Measurements from ENCODE around the gene FANCG. TPM values are rescaled to one million over a fixed set of nuclear protein-coding genes. Genes with fewer than 3 reads are reported as not detected.

Gene FANCG
- 10 to 100 TPM; 19.4 to 38.0 (median 25.9) TPM for polyA plus RNA-seq (ENCODE audit: insufficient read length in 10 of 10)
- long read RNA-seq, donor 1, partial matches to known transcripts = 0 of 1 reads
- long read RNA-seq, donor 1, other reads (novel, unspliced or antisense) = 0 of 1 reads
- long read RNA-seq, donor 2, partial matches to known transcripts = 0 of 1 reads
- long read RNA-seq, donor 2, other reads (novel, unspliced or antisense) = 0 of 1 reads
- long read RNA-seq, donor 3 = 0 reads
- long read RNA-seq, donor 4 = 0 reads
- long read RNA-seq, donor 5 = 0 reads
- long read RNA-seq, donor 6, partial matches to known transcripts = 0 of 1 reads
- long read RNA-seq, donor 6, other reads (novel, unspliced or antisense) = 0 of 1 reads
- long read RNA-seq, donor 7, partial matches to known transcripts = 0 of 1 reads
- long read RNA-seq, donor 7, other reads (novel, unspliced or antisense) = 0 of 1 reads
- long read RNA-seq, donor 8, partial matches to known transcripts = 0 of 1 reads
- long read RNA-seq, donor 8, other reads (novel, unspliced or antisense) = 0 of 1 reads
- long read RNA-seq, donor 9 = 0 reads

DNA sequence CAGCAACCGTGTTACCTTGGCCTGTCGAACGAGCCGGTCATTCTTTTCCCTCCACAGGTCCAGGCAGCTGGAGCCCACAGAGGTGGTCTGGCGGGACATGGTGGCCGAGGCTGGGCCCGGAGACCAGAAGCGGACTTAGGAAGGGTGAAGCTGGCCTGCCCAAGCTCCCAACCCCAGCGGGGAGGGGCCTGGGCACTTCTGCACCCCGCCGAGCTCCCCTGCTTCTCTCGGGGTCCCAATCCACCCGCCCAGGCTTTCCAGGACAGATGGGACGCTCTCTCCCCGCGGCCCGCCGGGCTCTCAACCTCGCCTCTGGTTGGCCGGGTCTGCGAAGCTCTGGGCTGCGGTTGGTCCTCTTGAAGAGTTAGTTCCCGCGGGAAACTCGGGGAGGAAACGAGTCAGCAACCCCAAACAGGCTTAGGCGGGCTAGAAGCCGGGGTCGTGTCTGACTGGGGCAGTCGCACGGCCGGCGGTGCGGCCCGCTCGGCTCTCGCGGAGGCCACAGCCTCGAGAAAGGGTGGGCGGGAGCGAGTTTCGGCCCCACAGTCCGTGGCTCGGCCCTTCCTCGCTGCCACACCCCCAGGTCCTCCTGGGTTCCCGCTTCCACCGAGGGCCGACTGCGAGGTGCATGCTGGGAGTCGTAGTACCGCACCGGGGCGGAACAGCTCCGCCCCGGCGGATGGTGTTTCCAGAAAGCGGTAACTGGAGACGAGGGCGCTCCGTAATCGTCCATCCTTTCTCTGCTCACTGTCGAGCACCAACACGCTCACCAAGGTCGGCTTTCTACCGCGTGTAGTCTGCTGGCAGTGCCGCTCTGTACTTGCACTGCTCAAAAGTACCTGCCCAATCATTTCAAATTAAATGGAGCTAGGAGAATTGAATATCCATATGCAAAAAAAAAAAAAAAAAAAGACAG is at the start of gene FANCG:
FANCG (minus strand) TSS at position 517 of the 916 bp plus-strand sequence; CDS start at position 99, 418 bp downstream.
- DNase-seq = peak; percentile 91 to 98 (median 95)

DNA sequence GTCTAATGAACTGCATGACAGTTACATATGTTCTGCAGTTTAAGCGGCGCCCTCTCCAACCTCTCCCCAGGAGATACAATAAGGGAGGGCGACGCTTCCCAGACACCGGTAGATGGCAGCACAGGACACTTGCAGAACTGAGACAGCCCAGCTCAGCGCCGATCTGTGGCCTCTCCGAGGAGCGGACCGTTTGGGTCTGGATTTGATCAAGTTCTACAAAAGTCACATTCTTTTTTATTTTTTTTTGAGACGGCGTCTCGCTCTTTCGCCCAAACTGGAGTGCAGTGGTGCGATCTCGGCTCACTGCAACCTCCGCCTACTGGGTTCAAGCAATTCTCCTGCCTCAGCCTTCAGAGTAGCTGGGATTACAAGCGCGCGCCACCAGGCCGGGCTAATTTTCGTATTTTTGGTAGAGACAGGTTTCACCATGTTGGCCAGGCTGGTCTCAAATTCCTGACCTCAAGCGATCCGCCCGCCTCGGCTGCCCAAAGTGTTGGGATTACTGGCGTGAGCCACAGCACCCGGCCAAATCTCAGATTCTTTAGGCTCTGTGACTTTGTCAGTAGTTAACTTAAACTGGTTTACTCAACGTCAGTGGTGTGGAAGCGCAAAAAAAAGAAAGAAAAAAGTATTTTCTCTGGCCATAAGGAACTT is 37.3 kb upstream of the FANCG start:
- DNase-seq = peak; percentile 93 to 97 (median 95)

DNA sequence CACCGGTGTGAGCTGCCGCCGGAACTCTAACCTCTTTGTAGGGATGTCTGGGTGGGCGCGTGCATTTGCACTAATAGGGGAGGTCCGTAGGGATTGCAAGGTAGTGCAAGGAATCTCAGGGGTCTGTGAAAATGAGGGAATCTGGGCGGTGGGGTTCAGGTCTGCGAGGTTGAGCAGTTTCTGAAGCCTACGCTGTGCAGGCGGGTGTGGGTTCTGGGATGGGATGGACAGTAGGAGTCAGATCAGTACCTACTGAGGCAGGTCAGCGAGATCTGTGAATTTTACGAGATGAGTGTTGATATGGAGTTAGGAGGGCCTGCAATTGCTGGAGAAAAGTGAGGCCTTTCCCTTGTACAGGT is 36.8 kb upstream of the FANCG start:
- no peak for DNase-seq

DNA sequence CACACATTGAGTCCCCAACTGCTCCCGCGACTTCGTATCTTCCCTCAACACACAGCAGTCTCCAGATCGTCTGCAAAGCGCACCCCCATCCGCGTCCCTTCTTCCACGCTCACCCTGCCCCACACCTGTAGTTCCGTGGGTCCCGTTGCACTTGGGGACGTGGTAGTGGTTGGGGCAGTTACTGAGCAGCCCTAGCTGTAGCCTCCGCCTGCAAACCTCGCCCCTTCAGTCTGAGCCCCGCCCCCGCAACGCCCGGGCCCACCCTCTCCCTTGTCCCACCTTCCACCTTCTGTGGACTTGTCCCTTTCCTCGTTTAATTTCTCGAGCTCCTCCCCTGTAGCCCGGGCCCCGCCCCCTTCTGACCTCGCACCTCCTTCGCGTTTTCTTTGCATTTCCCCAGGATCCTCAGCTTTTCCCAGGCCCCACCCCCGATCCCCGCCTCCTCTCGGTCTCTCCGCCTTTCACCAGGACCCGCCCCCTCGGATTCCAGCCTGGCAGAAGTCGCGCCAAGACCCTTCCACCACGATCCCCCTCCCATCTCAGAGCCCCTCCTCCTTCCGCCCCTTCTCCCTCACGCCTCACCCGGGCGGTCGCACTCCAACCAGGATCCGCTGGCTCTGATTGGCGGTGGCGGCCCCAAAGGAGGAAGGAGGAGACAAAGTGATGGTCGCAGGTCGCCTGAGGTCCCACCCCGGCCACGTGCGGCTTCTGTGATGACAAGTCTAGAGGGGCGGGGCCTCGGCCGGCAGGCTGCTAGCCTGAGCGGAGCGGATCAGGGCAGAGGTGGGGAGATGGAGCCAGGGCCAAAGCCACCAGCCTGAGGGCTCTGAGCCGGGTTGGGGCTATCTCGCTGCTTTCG is 36.2 kb upstream of the FANCG start, which contains the start of gene ATOSB:
ATOSB (minus strand) TSS at position 183 of the 859 bp plus-strand sequence. CDS start 7,588 bp downstream, outside the sequence.
- peak; percentile 97 to 98 (median 97) for DNase-seq

DNA sequence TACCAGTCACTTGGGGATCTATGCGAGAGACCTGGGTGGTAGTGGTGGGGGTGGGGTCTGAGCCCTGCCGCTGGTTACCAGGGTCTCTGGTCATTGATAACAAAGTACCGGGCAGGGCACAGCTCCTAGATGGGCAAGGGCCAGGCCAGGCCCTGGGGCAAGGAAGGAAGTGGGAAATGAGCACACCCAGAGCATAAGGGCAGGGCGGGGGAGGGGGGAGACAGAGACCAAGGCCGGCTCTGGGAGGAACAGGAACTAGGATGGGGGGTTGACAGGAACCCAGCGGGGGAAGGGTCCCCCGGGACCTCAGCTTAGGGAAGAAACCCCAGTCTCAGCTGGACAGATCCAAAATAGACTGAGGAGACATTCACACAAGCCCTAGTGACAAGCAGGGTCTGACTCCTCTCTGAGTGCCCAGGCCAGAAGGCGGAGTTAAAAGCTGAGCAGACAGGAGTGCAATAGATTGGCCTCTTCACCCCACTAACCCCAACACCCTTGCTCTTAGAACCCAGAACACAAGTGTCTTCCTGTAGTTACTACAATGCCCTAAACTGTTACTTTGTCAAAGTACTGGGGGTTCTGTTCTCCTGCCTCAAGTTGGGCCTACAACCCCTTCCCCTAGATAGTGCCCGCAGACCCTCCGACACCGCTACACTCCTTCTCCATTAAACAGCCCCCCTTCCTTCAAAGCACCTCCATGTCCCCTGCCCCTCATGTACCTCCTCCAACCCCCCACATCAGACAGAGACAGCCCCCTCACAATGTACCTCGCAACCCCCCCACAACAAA is 35.3 kb upstream of the FANCG start:
- DNase-seq = peak in 2 of 3 donors; percentile 61 to 74

DNA sequence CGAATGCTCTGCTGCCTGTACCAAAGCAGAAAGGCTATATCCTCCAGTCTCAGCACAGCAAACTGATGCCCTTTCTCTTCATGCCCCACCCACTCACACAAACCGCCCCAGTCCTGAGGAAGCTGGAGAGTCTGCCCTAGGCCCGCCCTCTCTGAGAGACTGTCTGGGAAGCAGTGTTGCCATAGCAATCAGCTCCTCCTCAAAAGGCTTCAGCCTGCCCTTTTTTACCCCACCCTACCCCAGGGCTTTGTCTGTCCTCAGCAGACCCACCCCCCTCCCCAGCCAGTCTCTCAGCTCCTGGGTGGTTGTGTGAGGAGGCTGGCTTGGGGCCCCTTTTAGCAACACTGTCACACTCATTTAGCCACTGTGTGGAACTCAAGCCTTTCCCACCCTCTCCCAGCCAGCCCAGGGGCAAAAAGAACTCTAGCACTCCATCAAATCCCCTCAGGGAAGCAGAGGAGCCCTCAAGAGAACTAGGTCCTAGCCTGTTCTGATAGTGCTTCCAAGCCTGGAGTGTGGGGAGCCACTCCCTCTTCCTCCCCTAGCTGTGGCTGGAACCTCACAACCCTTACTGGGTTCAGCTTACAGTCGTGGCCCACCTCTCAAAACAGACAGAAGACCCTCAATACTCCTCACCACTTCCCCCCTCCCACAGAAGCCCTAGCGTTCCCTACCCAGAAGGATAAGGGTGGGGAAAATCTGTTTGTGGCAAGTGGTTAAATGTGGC is 34.5 kb upstream of the FANCG start:
- peak; percentile 85 to 95 (median 93) for DNase-seq

DNA sequence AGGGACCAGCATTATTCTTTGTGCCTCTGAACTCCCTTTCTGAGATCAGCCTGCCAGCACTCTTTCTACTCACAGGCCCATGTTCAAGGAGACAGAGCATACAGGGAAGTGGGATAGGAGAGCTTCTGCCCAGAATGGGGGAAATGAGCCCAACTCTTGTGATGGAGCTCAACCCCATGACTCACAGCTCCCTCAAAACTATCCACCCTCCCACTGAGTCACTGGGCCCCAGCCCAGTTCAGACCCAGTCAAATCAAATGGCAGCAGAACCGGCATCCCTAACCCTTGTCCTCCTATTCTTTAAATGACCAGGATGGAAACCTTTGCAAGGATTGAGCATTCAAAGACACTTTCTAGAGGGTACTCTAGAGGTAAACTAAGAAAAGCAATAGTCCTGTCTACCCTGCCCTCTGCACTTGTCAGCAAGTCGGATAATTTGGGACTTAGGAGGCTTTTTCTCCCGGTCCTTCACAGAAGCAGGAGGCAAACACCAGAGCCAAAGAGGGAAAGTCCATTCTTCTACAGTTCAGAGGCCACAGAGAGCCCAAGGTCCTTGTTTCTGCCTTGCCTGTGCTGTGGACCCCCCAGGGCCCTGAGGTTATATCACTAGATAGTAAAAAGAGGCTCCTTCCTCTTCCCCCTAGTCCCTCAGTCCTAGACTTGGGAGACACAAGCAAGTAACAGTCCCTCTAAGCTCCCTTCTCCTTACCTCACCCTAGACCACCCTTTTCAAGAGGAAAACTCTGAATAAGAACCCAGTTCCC is 32.7 kb upstream of the FANCG start:
- DNase-seq = no peak

DNA sequence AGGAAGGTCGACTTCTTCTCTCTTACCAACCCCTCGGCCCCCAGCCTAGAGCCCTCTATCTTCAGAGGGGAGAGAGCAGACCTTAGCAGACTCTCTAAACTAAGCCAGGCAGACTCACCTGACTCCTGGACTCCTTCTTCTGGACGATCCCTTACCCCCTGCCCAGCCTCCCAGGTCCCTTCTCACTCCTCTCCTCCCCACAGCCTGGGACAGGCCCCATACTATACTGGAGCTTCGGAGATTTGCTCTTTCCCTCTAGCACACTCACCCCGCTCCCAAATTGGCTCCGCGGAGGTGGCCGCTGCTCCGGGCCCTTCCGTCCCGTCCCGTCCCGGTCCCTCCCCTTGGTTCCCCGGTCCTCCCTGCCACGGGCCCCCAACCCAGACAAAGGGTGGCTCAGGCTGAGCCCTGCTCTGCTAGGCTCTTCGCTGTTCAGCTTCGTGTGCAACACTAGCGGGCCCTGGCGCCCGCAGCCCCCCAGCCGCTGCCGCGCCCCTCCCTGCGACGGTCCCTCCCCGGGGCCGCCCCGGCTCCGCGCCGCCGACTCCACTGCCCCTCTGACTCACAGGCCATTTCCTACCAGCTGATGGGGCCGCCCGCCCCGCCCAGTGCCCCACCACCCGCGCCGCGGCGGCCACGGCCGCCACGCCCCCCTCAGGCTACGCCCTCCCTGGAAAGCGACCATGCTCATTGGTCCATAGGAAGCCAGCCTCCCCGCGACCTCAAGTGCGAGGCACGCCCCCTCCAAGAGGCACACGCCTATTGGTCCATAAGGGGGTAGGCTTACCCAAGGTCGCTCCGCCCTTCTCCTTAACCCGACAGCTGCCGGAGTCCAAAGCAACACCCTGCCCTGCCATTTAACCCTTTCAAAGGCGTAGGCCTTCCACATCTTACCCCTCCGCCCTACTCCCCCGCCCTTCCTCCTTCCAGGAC is 31.5 kb upstream of the FANCG start:
- peak; percentile 98 for DNase-seq

DNA sequence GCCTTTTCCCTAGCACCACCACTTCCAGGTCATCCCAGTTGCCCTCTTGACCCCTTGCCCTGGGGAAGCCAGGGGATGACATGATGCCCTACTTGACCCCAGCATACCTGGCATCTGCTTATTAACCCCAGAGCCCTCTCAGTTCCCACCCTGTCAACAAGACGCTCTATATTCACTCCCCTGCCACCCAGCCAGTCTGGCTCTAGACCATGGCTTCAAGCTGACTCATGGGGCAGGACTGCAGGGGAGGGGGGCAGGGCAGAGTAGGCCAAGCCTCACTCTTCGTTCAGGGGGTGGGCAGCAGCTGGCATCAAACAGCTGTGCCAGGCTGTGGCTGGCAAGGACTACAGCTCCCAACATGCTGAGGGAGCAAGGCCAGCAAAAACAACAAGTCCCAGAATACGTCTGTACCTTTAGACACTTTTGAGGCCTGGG is 30.6 kb upstream of the FANCG start:
- DNase-seq = peak in 1 of 3 donors; percentile 49

DNA sequence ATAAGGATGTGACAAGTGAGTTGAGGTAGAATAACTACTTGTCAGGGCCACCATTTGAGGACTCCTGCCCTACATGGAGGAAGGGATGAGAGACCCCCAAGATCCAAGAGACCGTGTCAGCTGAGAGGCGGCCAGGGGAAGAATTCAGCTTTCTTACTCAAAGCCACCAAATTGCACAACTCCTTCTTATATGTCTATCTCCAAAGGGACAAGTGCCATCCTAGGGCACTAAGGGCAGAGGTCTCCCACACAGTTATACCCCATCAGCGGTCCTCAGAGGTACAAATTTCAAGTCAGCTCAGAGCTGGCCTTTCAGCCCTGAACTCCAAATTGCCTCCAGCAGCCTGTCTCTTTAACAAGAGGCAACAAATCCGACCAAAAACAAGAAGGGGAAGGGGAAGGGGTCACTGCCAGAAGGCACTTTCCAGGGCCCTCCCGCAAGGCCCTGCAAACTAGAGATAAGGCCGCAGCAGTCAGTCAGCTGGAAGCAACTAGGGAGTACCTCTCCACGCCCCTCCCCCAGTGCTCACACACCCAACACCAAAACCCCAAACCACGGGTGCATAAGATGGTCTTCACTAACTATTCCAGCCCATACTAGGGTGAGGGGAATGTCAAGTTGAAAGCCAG is 29.3 kb upstream of the FANCG start:
- DNase-seq = no peak

DNA sequence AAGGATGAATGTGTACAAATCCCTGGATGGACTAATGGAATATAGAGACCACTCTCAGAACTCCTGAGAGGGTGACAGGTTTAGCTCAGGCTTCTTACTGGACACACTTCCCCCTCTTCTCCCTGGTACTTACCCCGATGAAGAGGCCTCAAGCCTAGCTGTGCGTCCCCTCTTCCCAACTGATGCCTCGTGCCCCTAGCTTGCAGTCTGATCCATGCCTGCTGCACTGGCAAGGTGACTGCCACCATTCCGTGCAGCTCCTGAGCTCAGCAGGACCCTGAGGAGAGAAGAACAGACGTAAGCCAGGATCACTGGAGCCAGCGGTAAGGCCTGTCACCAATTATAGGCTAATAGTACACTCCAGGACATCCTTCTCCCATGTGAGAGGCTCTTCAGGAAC is 28.7 kb upstream of the FANCG start:
- no peak for DNase-seq

DNA sequence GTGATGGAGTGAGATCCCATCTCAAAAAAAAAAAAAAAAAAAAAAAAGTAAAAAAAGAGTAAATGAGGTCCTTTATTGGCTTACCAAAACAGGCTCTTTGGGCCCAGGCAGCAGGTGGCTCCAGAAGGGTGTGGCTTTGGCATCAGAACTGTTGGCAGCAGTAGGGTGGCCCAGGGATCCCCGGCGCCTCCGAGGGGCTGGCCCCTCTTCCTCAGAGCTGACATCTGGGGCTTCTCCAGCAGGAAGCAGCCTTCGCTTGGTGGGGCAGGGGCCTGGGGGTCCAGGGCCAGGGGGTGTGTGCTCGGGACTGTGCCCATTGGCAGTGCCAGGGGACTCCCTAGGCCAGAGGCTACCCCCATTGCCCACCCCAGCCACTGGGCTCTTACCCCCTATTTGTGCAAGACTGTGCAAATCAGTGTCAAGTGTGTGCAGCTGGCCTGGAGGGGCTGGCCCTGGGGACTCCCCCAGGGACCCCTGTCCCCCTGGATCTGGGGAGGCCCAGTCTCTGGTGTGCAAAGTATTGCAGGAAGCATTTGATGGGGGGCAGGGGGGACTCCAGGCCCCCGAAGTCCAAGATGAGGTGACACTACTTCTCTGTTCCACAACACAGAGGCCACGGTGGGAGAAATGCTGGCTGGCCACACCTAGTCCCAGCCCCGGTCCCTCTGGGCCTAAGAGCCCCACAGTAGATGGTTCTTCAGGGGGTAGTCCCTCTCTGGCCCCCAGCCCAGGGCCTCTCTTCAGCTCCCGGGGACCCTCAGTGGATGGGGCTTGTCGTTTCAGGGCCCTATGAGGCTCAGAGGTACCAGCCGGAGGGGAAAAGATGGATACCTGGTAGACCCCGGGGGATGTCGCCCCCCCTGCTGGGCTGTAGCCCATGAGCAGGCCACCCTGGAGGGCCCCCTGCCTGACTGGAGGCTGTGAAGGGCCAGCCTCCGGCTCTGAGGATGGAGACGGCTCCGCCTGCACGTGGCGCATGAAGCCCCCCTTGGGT is 27.9 kb upstream of the FANCG start:
- DNase-seq = no peak

DNA sequence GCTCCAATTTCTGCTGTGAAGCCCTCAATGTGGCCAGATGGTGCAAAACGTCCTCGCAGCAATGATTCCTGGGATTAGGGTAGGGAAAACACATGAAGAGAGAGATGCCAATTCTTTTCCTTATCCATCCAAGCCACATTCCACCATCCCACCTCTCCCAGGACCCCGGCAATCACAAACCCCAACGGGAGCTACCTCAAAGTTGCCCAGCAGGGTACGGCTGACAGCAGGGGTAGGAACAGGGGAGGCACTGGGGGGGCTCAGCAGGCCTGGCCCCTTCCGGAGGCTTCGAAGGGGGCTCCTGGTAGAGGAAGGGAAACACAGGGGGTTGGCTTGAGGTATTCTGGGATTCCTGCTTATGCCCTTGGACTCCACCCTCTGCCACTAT is 26.6 kb upstream of the FANCG start:
- DNase-seq = no peak

DNA sequence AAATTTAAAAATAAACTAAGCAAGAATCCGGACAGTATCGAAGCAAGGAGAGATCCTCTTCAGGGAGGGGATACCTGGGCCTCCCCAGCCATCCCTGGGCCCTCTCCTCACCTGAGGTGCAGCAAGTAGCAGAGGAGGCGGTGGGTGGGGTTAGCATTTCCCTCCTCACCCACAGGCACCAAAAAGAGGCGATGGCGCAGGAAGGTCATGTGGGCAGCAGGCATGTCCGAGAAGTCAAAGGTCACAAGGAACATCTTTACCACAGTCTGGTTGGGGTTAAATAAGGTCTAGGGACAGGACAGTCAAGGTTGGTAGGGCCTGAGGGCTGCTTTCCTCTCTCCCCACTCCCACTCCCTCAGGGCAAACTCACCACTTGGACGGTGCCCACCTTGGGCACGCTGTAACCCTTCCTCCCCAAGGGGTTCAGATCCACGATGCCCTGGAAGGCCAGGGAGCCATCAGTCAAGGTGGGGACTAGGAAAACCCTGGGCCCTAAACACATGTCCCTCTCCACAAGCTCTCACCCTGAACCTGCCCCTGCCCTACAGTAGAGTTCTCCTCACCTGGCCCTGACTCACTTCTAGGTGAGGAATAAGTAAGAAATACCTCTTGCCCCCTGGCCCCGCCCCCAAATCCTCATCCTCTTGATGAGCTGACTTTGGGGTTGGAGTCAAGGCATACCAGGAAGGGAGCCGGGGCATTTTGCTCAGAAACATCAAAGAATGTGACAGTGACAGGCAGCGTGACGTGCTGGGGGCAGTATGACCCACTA is 26.0 kb upstream of the FANCG start:
- no peak for DNase-seq

DNA sequence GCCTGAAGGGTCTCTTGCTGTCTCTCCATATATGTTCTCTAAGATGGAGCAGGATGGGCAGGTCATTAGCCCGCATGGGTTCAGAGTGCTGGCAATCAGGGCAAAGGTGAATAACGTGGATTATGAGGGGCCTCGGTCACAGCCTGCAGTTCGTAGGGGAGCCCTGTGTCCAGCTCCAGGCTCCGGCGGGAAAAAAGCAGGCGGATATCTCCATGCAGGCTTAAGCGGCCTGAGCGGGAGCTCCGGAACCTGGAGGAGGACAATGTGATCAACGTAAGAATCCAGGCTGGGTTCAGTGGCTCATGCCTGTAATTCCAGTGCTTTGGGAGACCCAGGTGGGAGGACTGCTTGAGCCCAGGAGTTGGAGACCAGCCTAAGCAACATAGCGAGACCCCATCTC is 25.4 kb upstream of the FANCG start:
- no peak for DNase-seq

All from muscle of back (tissue), 13 donors.